OCI-LY7 (cell line): ENCODE results near the gene GIMAP5. TPM values are rescaled to one million over a fixed set of nuclear protein-coding genes. Genes with fewer than 3 reads are reported as not detected.
"Not testable (repeated sequence)": the region's sequence is repeated elsewhere in the genome, so short reads cannot be mapped to it uniquely, and the experiment has no call there.

ENCODE experiments used
- BruUV-seq: library from RNA; stranded (reverse); fragments of 400-500 nt; replicated peaks from 2 replicates; lab custom pipeline; 2021; lab: Mats Ljungman, UMichigan
- CTCF ChIA-PET: fragments of 300-600 bp; sonication (Branson Sonifier 250); formaldehyde crosslinking; loops from one replicate; lab custom pipeline; 2022; ENCODE audit warnings: antibody characterized with exemption; ENCODE audit not compliant: unreplicated experiment; lab: Charles Lee
- POLR2A ChIA-PET: fragments of 300-600 bp; sonication (Branson Sonifier 250); formaldehyde crosslinking; loops from one replicate; lab custom pipeline; 2022; ENCODE audit warnings: antibody characterized with exemption; lab: Charles Lee
- DNase-seq: peaks from one replicate; pipeline ENCODE4 v3.0.0-alpha.2; 2015; ENCODE audit warnings: low spot score
- H2AFZ ChIP-seq: fragments of 200-600 bp; sonication (generic), shearing (Covaris generic); 2 replicates; pipeline ENCODE4 v1.6.1; 2014; ENCODE audit warnings: mild to moderate bottlenecking, antibody characterized with exemption, low read length, moderate library complexity
- H3K27ac ChIP-seq: fragments of 200-600 bp; sonication (generic); 2 replicates; pipeline ENCODE4 v1.5.1; 2014; ENCODE audit warnings: mixed run types, low read depth, mild to moderate bottlenecking, moderate library complexity, low read length, inconsistent platforms; ENCODE audit not compliant: poor library complexity, severe bottlenecking
- H3K36me3 ChIP-seq: fragments of 200-600 bp; sonication (generic); 2 replicates; pipeline ENCODE4 v1.6.1; 2014; ENCODE audit warnings: mild to moderate bottlenecking, antibody characterized with exemption, low read length, moderate library complexity, mixed read lengths; ENCODE audit not compliant: insufficient read depth
- H3K4me1 ChIP-seq: fragments of 200-600 bp; sonication (generic); 2 replicates; pipeline ENCODE4 v1.5.1; 2014; ENCODE audit warnings: mild to moderate bottlenecking, low read length; ENCODE audit not compliant: insufficient read depth, poor library complexity, severe bottlenecking
- H3K4me2 ChIP-seq: fragments of 200-600 bp; sonication (generic); 2 replicates; pipeline ENCODE4 v1.6.1; 2014; ENCODE audit warnings: mild to moderate bottlenecking, low read length
- H3K4me3 ChIP-seq: fragments of 200-600 bp; sonication (generic); 2 replicates; pipeline ENCODE4 v1.5.1; 2014; ENCODE audit warnings: mild to moderate bottlenecking, low read depth, low read length; ENCODE audit not compliant: poor library complexity, severe bottlenecking
- H3K79me2 ChIP-seq: fragments of 200-600 bp; sonication (generic); 2 replicates; pipeline ENCODE4 v1.6.1; 2016; ENCODE audit warnings: low read depth, mild to moderate bottlenecking, low read length, moderate library complexity, mixed read lengths; ENCODE audit not compliant: insufficient read depth
- H3K9me2 ChIP-seq: fragments of 200-600 bp; sonication (generic); 2 replicates; pipeline ENCODE4 v1.6.1; 2016; ENCODE audit warnings: mild to moderate bottlenecking, low read length, mixed read lengths; ENCODE audit not compliant: insufficient read depth
- H3K9me3 ChIP-seq: fragments of 200-600 bp; sonication (generic); 2 replicates; pipeline ENCODE4 v1.6.1; 2014; ENCODE audit warnings: mild to moderate bottlenecking, mixed run types, low read length, mixed read lengths
- H4K20me1 ChIP-seq: fragments of 200-600 bp; sonication (generic); 2 replicates; pipeline ENCODE4 v1.6.1; 2014; ENCODE audit warnings: mild to moderate bottlenecking, antibody characterized with exemption, low read length, moderate library complexity, mixed read lengths; ENCODE audit not compliant: insufficient read depth
- CTCF ChIP-seq: fragments of 200-600 bp; sonication (generic); conservative IDR thresholded peaks from 2 replicates; pipeline ENCODE4 v1.5.1; 2014; ENCODE audit warnings: mild to moderate bottlenecking, antibody characterized with exemption, low read length, moderate library complexity, mixed read lengths
- EZH2phosphoT487 ChIP-seq: fragments of 200-600 bp; sonication (generic); IDR thresholded peaks from 2 replicates; pipeline ENCODE4 v1.6.1; 2018; ENCODE audit warnings: low read depth, borderline replicate concordance, mild to moderate bottlenecking, mixed run types, antibody characterized with exemption, low read length, moderate library complexity, mixed read lengths
- intact Hi-C: fragments of 100-400 bp; cut with micrococcal nuclease; formaldehyde crosslinking; loops from one replicate; pipeline ENCODE4 v1.10.0; 2022; ENCODE audit not compliant: unreplicated experiment
- total RNA-seq, 2 experiments: library from RNA; depleted of rRNA in 1 of 2; stranded (reverse); fragments of >200 nt in 1 of 2; shearing (Covaris generic) in 1 of 2; gene quantifications; 2 replicates each; pipeline ENCODE4 v1.2.3, GENCODE V29; 2014 to 2022

GIMAP5 gene
- total RNA-seq, 2 experiments from 2014 or later: not detected

GRCh38 chr7:150759479-150759878 lies 22.3 kb downstream of the GIMAP5 start:
- no peak for DNase-seq
- no peaks in the 10 kb centered on the region for H3K79me2 ChIP-seq
- H3K36me3 ChIP-seq: no peaks in the 10 kb centered on the region
- BruUV-seq: no TSS peak
- no peak overlapping the region for H2AFZ ChIP-seq
- no peaks in the 10 kb centered on the region for H4K20me1 ChIP-seq
- H3K4me3 ChIP-seq: no peak overlapping the region
- ChIA-PET POLR2A (interaction anchor here (0.6 to 0.8 kb wide), 2 partner anchors 19 to 43 kb away, joined by 3 to 5 read pairs; no protein-coding TSS in a partner anchor), CTCF (no interaction called here)
- H3K27ac ChIP-seq: no peak overlapping the region
- intact Hi-C loops: loop anchor here (5.0 kb wide), 1 partner anchor 312 kb away; no protein-coding TSS in a partner anchor
- TF ChIP-seq EZH2phosphoT487 (no peak), CTCF (no peak)
- no peak overlapping the region for H3K4me2 ChIP-seq
- no peaks in the 10 kb centered on the region for H3K4me1 ChIP-seq
- H3K9me3 ChIP-seq: no peaks in the 10 kb centered on the region
- no peaks in the 10 kb centered on the region for H3K9me2 ChIP-seq

DNA sequence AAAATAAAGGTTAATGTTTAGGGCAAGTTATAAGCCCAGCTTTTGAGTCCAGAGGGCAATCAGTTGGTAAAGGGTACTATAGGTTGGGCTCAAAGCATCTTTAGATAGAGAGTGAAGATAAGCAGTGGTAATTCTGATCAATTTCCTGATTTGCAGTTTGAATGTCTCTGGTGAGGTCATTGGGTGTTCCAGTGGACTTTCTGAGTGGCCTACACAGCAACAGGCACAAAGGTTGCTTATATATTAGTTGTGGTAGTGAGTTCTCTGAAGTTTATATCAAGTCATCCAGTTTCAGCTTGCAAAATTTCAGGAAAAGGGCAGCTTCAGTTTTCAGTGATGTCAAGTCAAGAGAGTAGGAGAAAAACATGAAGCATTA lies 29.1 kb downstream of the GIMAP5 start:
- ChIA-PET POLR2A (no interaction called here), CTCF (no interaction called here)
- Histone ChIP-seq H2AFZ (no peak overlapping the region), H3K27ac (no peak overlapping the region), H3K79me2 (no peaks in the 10 kb centered on the region), H3K36me3 (no peaks in the 10 kb centered on the region), H4K20me1 (no peaks in the 10 kb centered on the region), H3K4me2 (no peak overlapping the region), H3K9me2 (no peaks in the 10 kb centered on the region), H3K4me1 (no peaks in the 10 kb centered on the region), H3K4me3 (no peak overlapping the region), H3K9me3 (no peaks in the 10 kb centered on the region)
- TF ChIP-seq CTCF (no peak), EZH2phosphoT487 (no peak)
- intact Hi-C loops: no loop called here
- no TSS peak for BruUV-seq
- DNase-seq: no peak

DNA sequence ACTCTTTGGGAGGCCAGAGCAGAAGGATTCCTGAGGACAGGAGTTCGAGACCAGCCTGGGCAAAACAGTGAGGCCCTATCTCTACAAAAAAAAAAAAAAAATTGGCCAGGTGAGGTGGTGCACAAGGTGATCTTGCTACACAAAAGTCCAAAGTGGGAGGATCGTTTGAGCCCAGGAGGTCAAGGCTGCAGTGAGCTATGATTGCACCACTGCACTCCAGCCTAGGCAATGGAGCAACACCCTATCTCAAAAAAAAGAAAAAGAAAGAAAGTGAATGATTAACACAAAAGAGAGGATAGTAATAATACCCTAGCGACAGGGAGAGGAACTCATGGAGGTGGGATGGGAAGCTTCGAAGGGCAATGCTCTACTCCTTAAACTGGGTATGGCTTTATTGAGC lies 32.5 kb downstream of the GIMAP5 start:
- BruUV-seq: no TSS peak

DNA sequence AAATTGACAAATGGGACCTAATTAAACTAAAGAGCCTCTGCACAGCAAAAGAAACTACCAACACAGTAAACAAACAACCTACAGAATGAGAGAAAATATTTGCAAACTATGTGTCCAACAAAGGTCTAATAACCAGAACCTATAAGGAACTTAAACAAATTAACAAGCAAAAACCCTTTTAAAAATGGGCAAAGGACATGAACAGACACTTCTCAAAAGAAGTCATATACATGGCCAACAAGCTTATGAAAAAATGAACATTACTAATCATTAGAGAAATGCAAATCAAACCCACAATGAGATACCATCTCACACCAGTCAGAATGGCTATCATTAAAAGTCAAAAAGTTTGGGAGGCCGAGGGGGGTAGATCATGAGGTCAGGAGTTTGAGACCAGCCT lies 36.9 kb downstream of the GIMAP5 start:
- H3K36me3 ChIP-seq, intact Hi-C loops, BruUV-seq: not testable (repeated sequence)

More for the DNA sequence above, 32.5 kb downstream of the GIMAP5 start:
- Histone ChIP-seq H2AFZ (no peak overlapping the region), H3K27ac (no peak overlapping the region), H3K4me3 (no peak overlapping the region), H3K79me2 (no peaks in the 10 kb centered on the region), H3K36me3 (no peaks in the 10 kb centered on the region), H3K4me2 (no peak overlapping the region), H3K9me2 (no peaks in the 10 kb centered on the region), H4K20me1 (no peaks in the 10 kb centered on the region), H3K9me3 (no peaks in the 10 kb centered on the region), H3K4me1 (no peaks in the 10 kb centered on the region)
- TF ChIP-seq CTCF (no peak), EZH2phosphoT487 (no peak)
- no peak for DNase-seq
- CTCF ChIA-PET: interaction anchor here (0.6 kb wide), 1 partner anchor 54 kb away, joined by 3 read pairs; no protein-coding TSS in a partner anchor
- POLR2A ChIA-PET: no interaction called here
- intact Hi-C loops: no loop called here

More for the DNA sequence above, 36.9 kb downstream of the GIMAP5 start:
- H3K9me2 ChIP-seq, H3K4me2 ChIP-seq, H3K4me1 ChIP-seq, H4K20me1 ChIP-seq, CTCF ChIA-PET, H2AFZ ChIP-seq, H3K4me3 ChIP-seq, DNase-seq, H3K27ac ChIP-seq, H3K79me2 ChIP-seq, H3K9me3 ChIP-seq: not testable (repeated sequence)
- POLR2A ChIA-PET: interaction anchor here (0.6 kb wide), 1 partner anchor 174 kb away, joined by 3 read pairs; no protein-coding TSS in a partner anchor
